NB4 (cell line): ENCODE results near the gene GLB1L.

Experiments
- DNase-seq: peaks from one replicate; pipeline ENCODE4 v3.0.0; 2010; ENCODE audit warnings: low read depth
- H3K4me3 ChIP-seq: one replicate; pipeline ENCODE4 v1.5.1; 2011; ENCODE audit warnings: mild to moderate bottlenecking, low read depth, low read length, moderate library complexity
- CTCF ChIP-seq: IDR thresholded peaks from one replicate; pipeline ENCODE4 v1.5.1; 2012; ENCODE audit warnings: low read depth, low read length
- MAX ChIP-seq: IDR thresholded peaks from 2 replicates; pipeline ENCODE4 v1.6.1; 2011; ENCODE audit warnings: low read depth, low read length
- MYC ChIP-seq: IDR thresholded peaks from 2 replicates; pipeline ENCODE4 v1.6.1; 2011; ENCODE audit warnings: low read depth, low read length
- POLR2A ChIP-seq: IDR thresholded peaks from 2 replicates; pipeline ENCODE4 v1.6.1; 2011; ENCODE audit warnings: mild to moderate bottlenecking; ENCODE audit not compliant: insufficient read length; ENCODE audit errors: extremely low read depth

Gene GLB1L

DNA sequence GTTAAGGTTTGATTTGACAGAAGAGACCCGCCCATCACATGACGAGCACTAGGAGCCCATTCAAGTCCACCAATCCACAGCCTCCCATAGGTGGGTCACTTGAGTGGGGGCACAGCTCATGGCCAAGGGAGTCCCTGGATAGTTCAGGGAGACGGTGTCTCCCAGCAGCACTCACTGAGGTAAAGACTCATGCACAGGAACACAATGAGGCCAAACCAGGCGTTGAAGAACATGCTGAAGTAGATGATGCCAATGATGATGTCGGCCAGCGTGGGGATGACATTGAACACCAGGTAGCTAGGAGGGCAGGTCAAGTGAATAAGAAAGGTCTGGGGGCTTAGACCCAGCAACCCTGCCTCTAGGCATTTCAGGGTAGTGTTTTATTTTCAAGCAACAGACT is 30.5 kb downstream of the GLB1L start:
- DNase-seq = no peak
- no peak overlapping the region for H3K4me3 ChIP-seq
- TF ChIP-seq MAX (no peak), MYC (no peak), CTCF (no peak), POLR2A (no peak)

GRCh38 chr2:219214141-219214540 is 31.1 kb downstream of the GLB1L start:
- TF ChIP-seq POLR2A = no peak
- TF ChIP-seq MYC = no peak
- no peak overlapping the region for H3K4me3 ChIP-seq
- DNase-seq = no peak

DNA sequence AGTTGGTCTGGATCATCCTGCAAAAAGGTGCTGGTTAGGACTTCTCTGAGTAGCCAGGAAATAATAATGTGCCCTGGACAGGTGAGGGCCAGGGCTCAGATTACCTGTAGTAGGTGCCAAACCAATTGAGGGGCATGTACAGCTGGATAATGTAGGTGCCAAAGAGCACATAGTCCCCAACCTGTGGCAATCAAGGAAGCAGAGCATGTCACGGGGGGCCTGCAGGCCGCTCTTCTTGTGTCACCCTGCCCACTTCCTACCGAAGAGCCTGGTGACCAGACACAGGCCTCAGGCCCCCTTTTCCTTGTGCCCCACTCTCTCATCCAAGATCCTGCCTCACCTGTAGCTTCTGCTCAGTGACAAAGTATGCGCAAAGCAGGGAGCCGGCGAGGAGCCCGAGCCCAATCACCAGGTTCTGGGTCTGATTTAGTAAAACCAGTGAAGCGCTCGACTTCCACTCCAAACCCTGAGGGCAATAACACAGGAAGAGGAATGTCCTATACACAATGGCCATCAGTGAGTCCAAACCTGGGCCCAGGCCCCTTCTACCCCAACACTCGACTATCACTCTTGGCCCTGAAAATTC is 31.7 kb downstream of the GLB1L start:
- DNase-seq = no peak
- H3K4me3 ChIP-seq = no peak overlapping the region
- no peak for TF ChIP-seq MAX
- TF ChIP-seq MYC = no peak
- TF ChIP-seq CTCF = no peak
- TF ChIP-seq POLR2A = no peak

DNA sequence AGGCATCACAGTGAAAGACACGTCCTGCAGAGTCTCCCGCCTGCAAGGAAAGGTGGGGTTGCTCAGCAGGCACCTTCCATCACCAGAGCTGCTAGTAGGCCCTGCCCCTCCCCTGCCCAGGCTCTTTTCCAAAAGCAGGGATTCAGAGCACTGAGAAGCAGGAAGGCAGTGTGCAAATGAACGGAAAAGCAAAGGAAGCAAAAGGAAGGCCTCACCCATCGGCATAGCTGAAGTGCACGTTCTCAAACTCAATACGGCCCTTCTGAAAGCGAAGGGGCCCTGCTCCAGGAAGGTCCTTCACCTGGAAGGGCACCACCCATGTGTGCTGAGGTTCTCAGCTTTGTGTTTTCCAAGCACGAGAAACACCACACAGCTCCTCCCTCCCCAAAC is 32.2 kb downstream of the GLB1L start:
- TF ChIP-seq POLR2A (no peak), MYC (no peak)
- no peak overlapping the region for H3K4me3 ChIP-seq
- no peak for DNase-seq

- H3K4me3 ChIP-seq = no peak overlapping the region
- no peak for DNase-seq
- TF ChIP-seq MYC (no peak), MAX (no peak), POLR2A (no peak), CTCF (no peak)
Observed at GRCh38 chr2:219210886-219211362, 34.3 kb downstream of the GLB1L start.

GRCh38 chr2:219210196-219210885 is 34.9 kb downstream of the GLB1L start:
- DNase-seq = no peak
- no peak for TF ChIP-seq POLR2A
- TF ChIP-seq MAX = no peak
- no peak for TF ChIP-seq CTCF
- TF ChIP-seq MYC = no peak
- no peak overlapping the region for H3K4me3 ChIP-seq
